HL-60 (cell line): ENCODE results near the gene FBL.

ENCODE experiments used
- CTCF ChIP-seq: IDR thresholded peaks from one replicate; pipeline ENCODE4 v1.5.1; 2011; ENCODE audit warnings: low read length, control low read depth, inconsistent platforms; ENCODE audit not compliant: insufficient read depth
- POLR2AphosphoS5 ChIP-seq: IDR thresholded peaks from 2 replicates; pipeline ENCODE4 v1.6.1; 2012; ENCODE audit warnings: low read depth
- REST ChIP-seq: IDR thresholded peaks from 2 replicates; pipeline ENCODE4 v1.6.1; 2012; ENCODE audit warnings: low read depth; ENCODE audit not compliant: insufficient replicate concordance

- no peak for TF ChIP-seq CTCF
- no peak; the same call in 1 of the 2 replicates for TF ChIP-seq POLR2AphosphoS5
- no peak for TF ChIP-seq REST
Measured at GRCh38 chr19:39833464-39834286, 12.5 kb downstream of the FBL start, which contains the start of gene DYRK1B.
